Gastrocnemius medialis (tissue), 4 donors: ENCODE measurements around the gene CTIF.

Source experiments
- CTCF ChIP-seq, 5 experiments: fragments of 450-650 bp in 3 of 5; fragments of 200-600 bp in 2 of 5; sonication (generic) in 2 of 5; IDR thresholded peaks in 4 of 5; conservative IDR thresholded peaks in 1 of 5; 1 replicate in 4 of 5; 2 replicates in 1 of 5; pipeline ENCODE4 v1.5.1; 2016 to 2019; ENCODE audit warnings: antibody characterized with exemption in 5 of 5, mild to moderate bottlenecking in 3 of 5, moderate library complexity in 3 of 5
- POLR2A ChIP-seq, 2 donors: fragments of 450-650 bp; IDR thresholded peaks; one replicate each; pipeline ENCODE4 v1.6.1; 2017; ENCODE audit warnings: antibody characterized with exemption in 2 of 2, mild to moderate bottlenecking in 2 of 2, moderate library complexity in 2 of 2

GRCh38 chr18:48637081-48637990 lies 98.5 kb downstream of the CTIF start:
- TF ChIP-seq CTCF (IDR thresholded peaks at IDR 0.05 in 4 of 5, conservative IDR thresholded peaks at IDR 0.05 in 1 of 5) (no peak), POLR2A (IDR thresholded peaks at IDR 0.05) (no peak)
